ENCODE measurements around the gene TOM1L2.

- TF ChIP-seq, protein P1, sequence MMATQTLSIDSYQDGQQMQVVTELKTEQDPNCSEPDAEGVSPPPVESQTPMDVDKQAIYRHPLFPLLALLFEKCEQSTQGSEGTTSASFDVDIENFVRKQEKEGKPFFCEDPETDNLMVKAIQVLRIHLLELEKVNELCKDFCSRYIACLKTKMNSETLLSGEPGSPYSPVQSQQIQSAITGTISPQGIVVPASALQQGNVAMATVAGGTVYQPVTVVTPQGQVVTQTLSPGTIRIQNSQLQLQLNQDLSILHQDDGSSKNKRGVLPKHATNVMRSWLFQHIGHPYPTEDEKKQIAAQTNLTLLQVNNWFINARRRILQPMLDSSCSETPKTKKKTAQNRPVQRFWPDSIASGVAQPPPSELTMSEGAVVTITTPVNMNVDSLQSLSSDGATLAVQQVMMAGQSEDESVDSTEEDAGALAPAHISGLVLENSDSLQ (IDR thresholded peaks at IDR 0.05) = no peak
- TF ChIP-seq FOXK2 (IDR thresholded peaks at IDR 0.05) (no peak), FOXA1 (IDR thresholded peaks at IDR 0.05) (no peak), SP1 (IDR thresholded peaks at IDR 0.05) (no peak), ARNT (IDR thresholded peaks at IDR 0.05) (no peak), ELF4 (IDR thresholded peaks at IDR 0.05) (no peak), SUZ12 (IDR thresholded peaks at IDR 0.05) (no peak), NFRKB (IDR thresholded peaks at IDR 0.05) (no peak), HDGF (IDR thresholded peaks at IDR 0.05; ENCODE audit: borderline replicate concordance) (no peak), TARDBP (IDR thresholded peaks at IDR 0.05) (no peak)
These were observed 41.5 kb downstream of the TOM1L2 start for GRCh38 chr17:17930674-17931073.
